ENCODE data around the gene AHCYL2.
"Not testable (repeated sequence)": the region's sequence is repeated elsewhere in the genome, so short reads cannot be mapped to it uniquely, and the experiment has no call there.

Gene AHCYL2

GRCh38 chr7:129240119-129240820, 15.4 kb downstream of the AHCYL2 start:
- no peak for DNase-seq
- Histone ChIP-seq H3K27me3 (replicated peaks; ENCODE audit: control insufficient read depth, insufficient read depth, low read length, poor library complexity, severe bottlenecking) (no peaks in the 10 kb centered on the region), H3K36me3 (ENCODE audit: control insufficient read depth, insufficient read depth, low read length) (no peaks in the 10 kb centered on the region), H3K4me3 (ENCODE audit: insufficient read depth, low read depth, low read length, poor library complexity, severe bottlenecking) (no peak overlapping the region), H3K4me1 (ENCODE audit: control insufficient read depth, insufficient read depth, low read length, poor library complexity, severe bottlenecking) (no peaks in the 10 kb centered on the region), H3K9me3 (ENCODE audit: control insufficient read depth, low read length) (no peaks in the 10 kb centered on the region), H3K27ac (ENCODE audit: insufficient read depth, low read length, poor library complexity, severe bottlenecking) (no peak overlapping the region)

GRCh38 chr7:129244220-129244619, 19.4 kb downstream of the AHCYL2 start:
- H3K27me3 ChIP-seq (replicated peaks; ENCODE audit: control insufficient read depth, insufficient read depth, low read length, poor library complexity, severe bottlenecking): no peaks in the 10 kb centered on the region
- H3K9me3 ChIP-seq (ENCODE audit: control insufficient read depth, low read length): no peaks in the 10 kb centered on the region
- H3K27ac ChIP-seq (ENCODE audit: insufficient read depth, low read length, poor library complexity, severe bottlenecking): no peak overlapping the region
- no peaks in the 10 kb centered on the region for H3K36me3 ChIP-seq (ENCODE audit: control insufficient read depth, insufficient read depth, low read length)
- H3K4me1 ChIP-seq (ENCODE audit: control insufficient read depth, insufficient read depth, low read length, poor library complexity, severe bottlenecking): no peaks in the 10 kb centered on the region
- no peak for DNase-seq
- no peak overlapping the region for H3K4me3 ChIP-seq (ENCODE audit: insufficient read depth, low read depth, low read length, poor library complexity, severe bottlenecking)

GRCh38 chr7:129245533-129245932, 20.7 kb downstream of the AHCYL2 start:
- H3K27ac ChIP-seq (ENCODE audit: insufficient read depth, low read length, poor library complexity, severe bottlenecking): no peak overlapping the region
- DNase-seq: no peak
- no peaks in the 10 kb centered on the region for H3K4me1 ChIP-seq (ENCODE audit: control insufficient read depth, insufficient read depth, low read length, poor library complexity, severe bottlenecking)
- H3K4me3 ChIP-seq (ENCODE audit: insufficient read depth, low read depth, low read length, poor library complexity, severe bottlenecking): no peak overlapping the region
- H3K27me3 ChIP-seq (replicated peaks; ENCODE audit: control insufficient read depth, insufficient read depth, low read length, poor library complexity, severe bottlenecking): no peaks in the 10 kb centered on the region
- no peaks in the 10 kb centered on the region for H3K36me3 ChIP-seq (ENCODE audit: control insufficient read depth, insufficient read depth, low read length)
- H3K9me3 ChIP-seq (ENCODE audit: control insufficient read depth, low read length): no peaks in the 10 kb centered on the region

DNA sequence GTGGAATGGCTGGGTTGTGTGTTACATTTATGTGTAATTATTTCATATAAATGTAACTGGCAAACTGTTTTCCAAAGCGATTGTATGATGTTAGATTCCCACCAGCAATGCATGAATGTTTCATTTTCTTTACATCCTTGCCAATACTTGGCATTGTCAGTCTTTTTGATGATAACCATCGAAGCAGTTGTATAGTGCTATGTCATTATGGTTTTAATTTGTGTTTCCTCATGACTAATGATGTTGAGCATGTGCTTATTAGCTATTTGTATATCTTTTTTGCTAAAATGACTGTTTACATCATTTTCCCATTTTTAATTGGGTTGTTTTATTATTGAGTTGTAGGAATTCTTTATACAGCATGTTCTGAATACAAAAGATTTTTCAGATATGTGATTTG, 22.3 kb downstream of the AHCYL2 start:
- no peaks in the 10 kb centered on the region for H3K36me3 ChIP-seq (ENCODE audit: control insufficient read depth, insufficient read depth, low read length)
- DNase-seq: no peak
- H3K27ac ChIP-seq (ENCODE audit: insufficient read depth, low read length, poor library complexity, severe bottlenecking): no peak overlapping the region
- H3K4me1 ChIP-seq (ENCODE audit: control insufficient read depth, insufficient read depth, low read length, poor library complexity, severe bottlenecking): no peaks in the 10 kb centered on the region
- no peaks in the 10 kb centered on the region for H3K9me3 ChIP-seq (ENCODE audit: control insufficient read depth, low read length)
- no peaks in the 10 kb centered on the region for H3K27me3 ChIP-seq (replicated peaks; ENCODE audit: control insufficient read depth, insufficient read depth, low read length, poor library complexity, severe bottlenecking)
- no peak overlapping the region for H3K4me3 ChIP-seq (ENCODE audit: insufficient read depth, low read depth, low read length, poor library complexity, severe bottlenecking)

GRCh38 chr7:129252128-129252527, 27.3 kb downstream of the AHCYL2 start:
- Histone ChIP-seq H3K27ac (ENCODE audit: insufficient read depth, low read length, poor library complexity, severe bottlenecking) (no peak overlapping the region), H3K36me3 (ENCODE audit: control insufficient read depth, insufficient read depth, low read length) (no peaks in the 10 kb centered on the region), H3K4me3 (ENCODE audit: insufficient read depth, low read depth, low read length, poor library complexity, severe bottlenecking) (no peak overlapping the region), H3K9me3 (ENCODE audit: control insufficient read depth, low read length) (no peaks in the 10 kb centered on the region), H3K27me3 (replicated peaks; ENCODE audit: control insufficient read depth, insufficient read depth, low read length, poor library complexity, severe bottlenecking) (no peaks in the 10 kb centered on the region), H3K4me1 (ENCODE audit: control insufficient read depth, insufficient read depth, low read length, poor library complexity, severe bottlenecking) (no peaks in the 10 kb centered on the region)
- DNase-seq: no peak

GRCh38 chr7:129252603-129253002, 27.8 kb downstream of the AHCYL2 start:
- not testable (repeated sequence) for H3K27me3 ChIP-seq (replicated peaks; ENCODE audit: control insufficient read depth, insufficient read depth, low read length, poor library complexity, severe bottlenecking); H3K36me3 ChIP-seq (ENCODE audit: control insufficient read depth, insufficient read depth, low read length)

DNA sequence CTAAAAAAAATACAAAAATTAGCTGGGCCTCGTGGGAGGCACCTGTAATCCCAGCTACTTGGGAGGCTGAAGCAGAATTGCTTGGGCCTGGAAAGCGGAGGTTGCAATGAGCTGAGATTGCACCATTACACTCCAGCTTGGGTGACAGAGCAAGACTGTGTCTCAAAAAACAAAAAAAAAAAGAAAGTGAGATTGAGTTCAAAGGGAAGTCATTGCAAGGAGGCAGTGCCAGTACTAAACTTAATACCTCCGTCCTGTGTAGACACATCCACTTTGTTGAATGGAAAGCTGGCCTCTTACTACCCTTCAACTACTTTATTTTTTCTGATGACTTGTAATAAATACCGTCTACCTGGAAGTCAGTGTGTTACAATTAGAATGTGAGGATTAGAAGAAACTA, 31.0 kb downstream of the AHCYL2 start:
- Histone ChIP-seq H3K36me3 (ENCODE audit: control insufficient read depth, insufficient read depth, low read length) (no peaks in the 10 kb centered on the region), H3K4me3 (ENCODE audit: insufficient read depth, low read depth, low read length, poor library complexity, severe bottlenecking) (no peak overlapping the region), H3K4me1 (ENCODE audit: control insufficient read depth, insufficient read depth, low read length, poor library complexity, severe bottlenecking) (no peaks in the 10 kb centered on the region), H3K27ac (ENCODE audit: insufficient read depth, low read length, poor library complexity, severe bottlenecking) (no peak overlapping the region), H3K27me3 (replicated peaks; ENCODE audit: control insufficient read depth, insufficient read depth, low read length, poor library complexity, severe bottlenecking) (no peaks in the 10 kb centered on the region), H3K9me3 (ENCODE audit: control insufficient read depth, low read length) (no peaks in the 10 kb centered on the region)
- DNase-seq: no peak

More at GRCh38 chr7:129252603-129253002, 27.8 kb downstream of the AHCYL2 start:
- not testable (repeated sequence) for DNase-seq; H3K27ac ChIP-seq (ENCODE audit: insufficient read depth, low read length, poor library complexity, severe bottlenecking); H3K4me3 ChIP-seq (ENCODE audit: insufficient read depth, low read depth, low read length, poor library complexity, severe bottlenecking); H3K4me1 ChIP-seq (ENCODE audit: control insufficient read depth, insufficient read depth, low read length, poor library complexity, severe bottlenecking); H3K9me3 ChIP-seq (ENCODE audit: control insufficient read depth, low read length)

DNA sequence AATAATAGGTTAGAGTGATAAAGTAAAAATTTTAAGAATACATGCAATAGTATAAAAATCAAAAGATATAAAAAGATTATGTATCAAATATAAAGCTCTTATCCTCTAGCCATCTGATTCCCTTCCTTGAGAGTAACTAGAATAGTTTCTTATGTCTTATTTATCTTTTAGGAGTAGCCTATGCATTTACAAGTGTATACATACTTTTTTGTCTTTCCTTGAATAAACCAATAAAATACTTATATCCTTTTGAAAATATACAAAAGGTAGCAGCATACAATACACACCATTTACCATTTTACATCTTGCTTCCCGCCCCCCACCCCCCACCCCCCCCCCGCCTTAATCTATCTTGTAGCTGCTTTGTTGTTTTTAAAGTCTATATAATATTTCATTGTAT, 31.4 kb downstream of the AHCYL2 start:
- Histone ChIP-seq H3K36me3 (ENCODE audit: control insufficient read depth, insufficient read depth, low read length) (no peaks in the 10 kb centered on the region), H3K9me3 (ENCODE audit: control insufficient read depth, low read length) (no peaks in the 10 kb centered on the region), H3K4me1 (ENCODE audit: control insufficient read depth, insufficient read depth, low read length, poor library complexity, severe bottlenecking) (no peaks in the 10 kb centered on the region), H3K27me3 (replicated peaks; ENCODE audit: control insufficient read depth, insufficient read depth, low read length, poor library complexity, severe bottlenecking) (no peaks in the 10 kb centered on the region), H3K27ac (ENCODE audit: insufficient read depth, low read length, poor library complexity, severe bottlenecking) (no peak overlapping the region), H3K4me3 (ENCODE audit: insufficient read depth, low read depth, low read length, poor library complexity, severe bottlenecking) (no peak overlapping the region)
- DNase-seq: no peak

- Histone ChIP-seq H3K27ac (ENCODE audit: insufficient read depth, low read length, poor library complexity, severe bottlenecking) (no peak overlapping the region), H3K27me3 (replicated peaks; ENCODE audit: control insufficient read depth, insufficient read depth, low read length, poor library complexity, severe bottlenecking) (no peaks in the 10 kb centered on the region), H3K9me3 (ENCODE audit: control insufficient read depth, low read length) (no peaks in the 10 kb centered on the region), H3K4me1 (ENCODE audit: control insufficient read depth, insufficient read depth, low read length, poor library complexity, severe bottlenecking) (peaks cover 1% of the 10 kb centered on the region), H3K4me3 (ENCODE audit: insufficient read depth, low read depth, low read length, poor library complexity, severe bottlenecking) (no peak overlapping the region), H3K36me3 (ENCODE audit: control insufficient read depth, insufficient read depth, low read length) (no peaks in the 10 kb centered on the region)
- no peak for DNase-seq
Measured at GRCh38 chr7:129257168-129257567, 32.3 kb downstream of the AHCYL2 start.

- Histone ChIP-seq H3K4me1 (ENCODE audit: control insufficient read depth, insufficient read depth, low read length, poor library complexity, severe bottlenecking) (peaks cover 7% of the 10 kb centered on the region), H3K27ac (ENCODE audit: insufficient read depth, low read length, poor library complexity, severe bottlenecking) (no peak overlapping the region), H3K36me3 (ENCODE audit: control insufficient read depth, insufficient read depth, low read length) (no peaks in the 10 kb centered on the region), H3K4me3 (ENCODE audit: insufficient read depth, low read depth, low read length, poor library complexity, severe bottlenecking) (no peak overlapping the region), H3K27me3 (replicated peaks; ENCODE audit: control insufficient read depth, insufficient read depth, low read length, poor library complexity, severe bottlenecking) (no peaks in the 10 kb centered on the region), H3K9me3 (ENCODE audit: control insufficient read depth, low read length) (no peaks in the 10 kb centered on the region)
- DNase-seq: no peak
Measured at GRCh38 chr7:129258649-129259389, 34.0 kb downstream of the AHCYL2 start.

Measured in effector memory CD4-positive, alpha-beta T cell (primary cell).